Measurements from ENCODE around the gene GATD1.

DNA sequence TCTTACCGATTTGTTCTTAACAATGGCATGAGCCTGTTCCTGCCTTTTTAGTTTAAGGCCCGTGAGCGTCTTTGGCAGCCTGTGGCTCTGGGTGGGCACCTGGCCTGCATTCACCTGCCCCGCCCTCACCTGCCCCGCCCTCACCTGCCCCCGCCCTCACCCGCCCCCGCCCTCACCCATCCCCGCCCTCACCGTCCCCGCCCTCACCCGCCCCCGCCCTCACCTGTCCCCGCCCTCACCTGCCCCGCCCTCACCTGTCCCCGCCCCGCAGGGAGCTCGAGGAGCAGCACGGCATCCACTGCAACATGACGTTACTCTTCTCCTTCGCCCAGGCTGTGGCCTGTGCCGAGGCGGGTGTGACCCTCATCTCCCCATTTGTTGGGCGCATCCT, 14.2 kb downstream of the GATD1 start:
- no peak for TF ChIP-seq POLR2A (IDR thresholded peaks at IDR 0.05)
- TF ChIP-seq, protein P1, sequence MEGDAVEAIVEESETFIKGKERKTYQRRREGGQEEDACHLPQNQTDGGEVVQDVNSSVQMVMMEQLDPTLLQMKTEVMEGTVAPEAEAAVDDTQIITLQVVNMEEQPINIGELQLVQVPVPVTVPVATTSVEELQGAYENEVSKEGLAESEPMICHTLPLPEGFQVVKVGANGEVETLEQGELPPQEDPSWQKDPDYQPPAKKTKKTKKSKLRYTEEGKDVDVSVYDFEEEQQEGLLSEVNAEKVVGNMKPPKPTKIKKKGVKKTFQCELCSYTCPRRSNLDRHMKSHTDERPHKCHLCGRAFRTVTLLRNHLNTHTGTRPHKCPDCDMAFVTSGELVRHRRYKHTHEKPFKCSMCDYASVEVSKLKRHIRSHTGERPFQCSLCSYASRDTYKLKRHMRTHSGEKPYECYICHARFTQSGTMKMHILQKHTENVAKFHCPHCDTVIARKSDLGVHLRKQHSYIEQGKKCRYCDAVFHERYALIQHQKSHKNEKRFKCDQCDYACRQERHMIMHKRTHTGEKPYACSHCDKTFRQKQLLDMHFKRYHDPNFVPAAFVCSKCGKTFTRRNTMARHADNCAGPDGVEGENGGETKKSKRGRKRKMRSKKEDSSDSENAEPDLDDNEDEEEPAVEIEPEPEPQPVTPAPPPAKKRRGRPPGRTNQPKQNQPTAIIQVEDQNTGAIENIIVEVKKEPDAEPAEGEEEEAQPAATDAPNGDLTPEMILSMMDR (IDR thresholded peaks at IDR 0.05): no peak
